ENCODE results near the gene ATP8B3.

ATP8B3 gene

DNA sequence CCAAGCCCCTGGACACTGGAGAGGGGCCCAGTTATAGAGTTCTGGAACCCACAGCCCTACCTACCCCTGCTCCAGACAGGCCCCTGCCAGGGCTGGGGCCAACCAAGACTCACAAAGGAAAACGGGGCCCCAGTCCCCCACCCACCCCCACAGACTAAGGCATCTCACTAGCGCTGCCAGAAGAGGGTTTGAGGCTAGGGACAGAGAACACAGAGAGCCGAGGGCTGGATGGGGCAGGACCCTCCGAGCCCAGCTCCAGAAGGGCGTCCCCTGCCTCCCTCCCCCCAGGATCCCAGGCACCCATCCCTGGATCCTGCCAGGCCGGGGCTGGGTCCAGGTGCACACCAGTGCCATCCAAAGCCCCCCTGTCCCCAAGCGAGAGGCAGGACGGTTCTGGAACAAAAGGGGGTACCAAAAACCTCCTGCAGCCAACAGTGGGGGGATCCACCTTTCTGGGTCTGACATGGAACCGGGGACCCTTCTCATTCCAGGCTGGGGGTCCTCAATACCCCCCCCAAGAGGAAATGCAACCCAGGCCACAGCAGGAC lies 40.6 kb upstream of the ATP8B3 start:
- Histone ChIP-seq H3K9ac (ENCODE audit: low read length) (no peak overlapping the region), H3K4me2 (ENCODE audit: low read depth, low read length, poor library complexity, severe bottlenecking) (no peak overlapping the region), H3K27me3 (ENCODE audit: low read length) (no peaks in the 10 kb centered on the region), H3F3A (ENCODE audit: insufficient read depth) (peaks cover 18% of the 10 kb centered on the region), H3K27ac (ENCODE audit: low read depth, low read length) (no peak overlapping the region), H3K9me3 (ENCODE audit: insufficient read depth, low read length) (no peaks in the 10 kb centered on the region), H4K20me1 (ENCODE audit: low read depth, low read length) (peaks cover 4% of the 10 kb centered on the region; the same call in 1 of the 2 replicates), H3K36me3 (ENCODE audit: low read length) (no peaks in the 10 kb centered on the region), H3K4me3 (ENCODE audit: insufficient read depth, low read length, poor library complexity, severe bottlenecking) (no peak overlapping the region), H3K9me2 (replicated peaks; ENCODE audit: insufficient read depth, low read length) (no peaks in the 10 kb centered on the region), H2AFZ (ENCODE audit: low read depth, low read length, severe bottlenecking) (no peak overlapping the region), H3K79me2 (ENCODE audit: insufficient read depth, low read length) (peaks cover 40% of the 10 kb centered on the region)
- no peak for TF ChIP-seq EZH2phosphoT487 (conservative IDR thresholded peaks at IDR 0.05; ENCODE audit: low read length)
- TF ChIP-seq, protein P1, sequence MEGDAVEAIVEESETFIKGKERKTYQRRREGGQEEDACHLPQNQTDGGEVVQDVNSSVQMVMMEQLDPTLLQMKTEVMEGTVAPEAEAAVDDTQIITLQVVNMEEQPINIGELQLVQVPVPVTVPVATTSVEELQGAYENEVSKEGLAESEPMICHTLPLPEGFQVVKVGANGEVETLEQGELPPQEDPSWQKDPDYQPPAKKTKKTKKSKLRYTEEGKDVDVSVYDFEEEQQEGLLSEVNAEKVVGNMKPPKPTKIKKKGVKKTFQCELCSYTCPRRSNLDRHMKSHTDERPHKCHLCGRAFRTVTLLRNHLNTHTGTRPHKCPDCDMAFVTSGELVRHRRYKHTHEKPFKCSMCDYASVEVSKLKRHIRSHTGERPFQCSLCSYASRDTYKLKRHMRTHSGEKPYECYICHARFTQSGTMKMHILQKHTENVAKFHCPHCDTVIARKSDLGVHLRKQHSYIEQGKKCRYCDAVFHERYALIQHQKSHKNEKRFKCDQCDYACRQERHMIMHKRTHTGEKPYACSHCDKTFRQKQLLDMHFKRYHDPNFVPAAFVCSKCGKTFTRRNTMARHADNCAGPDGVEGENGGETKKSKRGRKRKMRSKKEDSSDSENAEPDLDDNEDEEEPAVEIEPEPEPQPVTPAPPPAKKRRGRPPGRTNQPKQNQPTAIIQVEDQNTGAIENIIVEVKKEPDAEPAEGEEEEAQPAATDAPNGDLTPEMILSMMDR (IDR thresholded peaks at IDR 0.05; ENCODE audit: insufficient read depth, low read length, poor library complexity, severe bottlenecking), result no peak

DNA sequence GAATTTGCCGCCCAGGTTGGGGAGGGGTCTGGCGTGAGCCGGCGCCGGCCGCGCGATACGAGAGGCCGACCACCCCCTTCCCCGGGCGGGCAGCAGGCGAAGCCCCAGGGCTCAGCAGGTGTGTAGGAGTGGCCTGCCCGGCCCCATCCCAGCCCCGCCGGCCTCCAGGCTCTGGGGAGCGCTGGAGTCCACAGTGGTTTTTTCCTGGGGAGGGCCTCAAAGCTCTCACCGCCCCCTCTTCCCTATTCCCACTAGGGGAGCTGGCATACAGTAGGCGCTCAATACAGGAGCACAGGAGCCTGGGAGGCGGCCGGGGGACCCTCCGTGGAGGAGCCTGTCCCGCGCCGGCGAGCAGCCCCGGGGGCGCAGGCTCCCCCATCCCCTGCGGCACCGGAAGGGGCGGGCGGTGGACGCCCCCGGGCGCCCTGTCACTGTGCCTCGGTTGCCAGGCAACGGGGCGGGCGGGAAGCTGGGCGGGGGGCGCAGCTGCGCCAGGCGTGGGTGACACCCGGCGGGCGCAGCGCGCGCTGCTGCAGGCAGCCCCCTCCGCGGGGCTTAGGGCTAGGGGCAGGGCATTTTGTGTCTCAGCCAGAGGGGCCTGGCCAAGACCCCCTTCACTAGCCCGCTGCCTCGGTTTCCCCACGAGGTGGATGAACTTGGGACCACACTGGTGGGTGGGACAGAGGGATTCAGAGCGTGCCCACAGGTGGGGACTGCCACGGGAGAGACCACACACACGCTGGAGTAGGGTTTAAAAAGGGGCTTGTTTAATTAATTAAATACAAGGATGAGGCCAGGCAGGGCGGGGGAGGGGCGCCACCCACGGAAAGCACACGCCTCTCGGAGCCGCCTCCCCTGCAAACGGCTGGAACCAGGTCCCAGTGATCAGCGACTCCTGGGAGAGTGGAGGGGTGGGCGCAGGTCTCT lies 39.8 kb upstream of the ATP8B3 start:
- Histone ChIP-seq H3F3A (ENCODE audit: insufficient read depth) (peaks cover 13% of the 10 kb centered on the region), H3K27ac (ENCODE audit: low read depth, low read length) (no peak overlapping the region), H2AFZ (ENCODE audit: low read depth, low read length, severe bottlenecking) (no peak overlapping the region), H4K20me1 (ENCODE audit: low read depth, low read length) (peaks cover 8% of the 10 kb centered on the region; the same call in 1 of the 2 replicates), H3K9me3 (ENCODE audit: insufficient read depth, low read length) (no peaks in the 10 kb centered on the region), H3K4me3 (ENCODE audit: insufficient read depth, low read length, poor library complexity, severe bottlenecking) (no peak overlapping the region), H3K9me2 (replicated peaks; ENCODE audit: insufficient read depth, low read length) (no peaks in the 10 kb centered on the region), H3K27me3 (ENCODE audit: low read length) (no peaks in the 10 kb centered on the region), H3K79me2 (ENCODE audit: insufficient read depth, low read length) (peaks cover 43% of the 10 kb centered on the region), H3K36me3 (ENCODE audit: low read length) (no peaks in the 10 kb centered on the region), H3K9ac (ENCODE audit: low read length) (no peak overlapping the region), H3K4me2 (ENCODE audit: low read depth, low read length, poor library complexity, severe bottlenecking) (no peak overlapping the region)
- TF ChIP-seq, protein P1 (IDR thresholded peaks at IDR 0.05; ENCODE audit: insufficient read depth, low read length, poor library complexity, severe bottlenecking), result no peak
- TF ChIP-seq EZH2phosphoT487 (conservative IDR thresholded peaks at IDR 0.05; ENCODE audit: low read length), result no peak

DNA sequence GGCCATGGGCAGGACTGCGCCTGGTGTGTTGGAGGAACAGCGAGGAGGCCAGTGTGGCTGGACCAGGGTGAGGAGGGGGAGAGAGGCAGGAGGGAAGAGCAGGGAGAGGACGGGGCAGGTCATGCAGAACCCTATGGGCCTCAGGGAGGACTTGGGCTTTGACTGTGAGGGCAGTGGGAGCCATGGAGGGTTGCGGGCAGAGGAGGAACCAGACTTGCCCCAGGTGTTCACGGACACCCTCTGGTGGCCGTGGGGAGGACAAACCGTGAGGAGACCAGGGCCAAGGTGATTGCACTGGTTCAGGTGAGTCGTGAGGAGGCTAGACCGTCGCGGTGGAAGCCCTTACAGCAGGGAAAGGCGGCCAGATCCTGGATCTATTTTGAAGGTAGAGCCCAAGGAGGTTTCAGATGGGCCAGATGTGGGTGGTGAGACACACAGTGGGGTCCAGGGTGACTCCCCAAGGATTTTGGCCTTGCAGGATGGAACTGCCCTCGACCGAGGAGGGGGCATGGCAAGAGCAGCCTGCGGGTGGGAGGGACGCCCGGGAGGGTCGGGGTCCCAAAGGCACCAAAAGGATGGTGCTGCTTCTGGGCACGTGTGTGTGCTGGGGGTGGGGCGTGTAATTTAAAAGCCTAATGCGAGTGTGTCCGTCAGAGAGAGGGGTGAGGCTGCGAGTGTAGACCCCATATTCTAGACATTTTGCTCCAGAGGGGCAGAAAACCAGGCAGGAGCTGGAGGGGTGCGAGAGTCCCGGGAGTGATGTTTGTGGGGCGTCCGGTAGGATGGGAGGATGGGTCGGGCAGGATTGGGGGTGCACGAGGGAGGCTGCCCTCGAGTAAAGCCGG lies 39.0 kb upstream of the ATP8B3 start:
- no peak overlapping the region for H2AFZ ChIP-seq (ENCODE audit: low read depth, low read length, severe bottlenecking)
- no peak overlapping the region for H3K27ac ChIP-seq (ENCODE audit: low read depth, low read length)
- H3F3A ChIP-seq (ENCODE audit: insufficient read depth), result peaks cover 13% of the 10 kb centered on the region
- no peaks in the 10 kb centered on the region for H3K36me3 ChIP-seq (ENCODE audit: low read length)
- H3K9me2 ChIP-seq (replicated peaks; ENCODE audit: insufficient read depth, low read length), result no peaks in the 10 kb centered on the region
- peaks cover 8% of the 10 kb centered on the region; the same call in 1 of the 2 replicates for H4K20me1 ChIP-seq (ENCODE audit: low read depth, low read length)
- no peaks in the 10 kb centered on the region for H3K9me3 ChIP-seq (ENCODE audit: insufficient read depth, low read length)
- no peaks in the 10 kb centered on the region for H3K27me3 ChIP-seq (ENCODE audit: low read length)
- no peak for TF ChIP-seq EZH2phosphoT487 (conservative IDR thresholded peaks at IDR 0.05; ENCODE audit: low read length)
- TF ChIP-seq, protein P1 (IDR thresholded peaks at IDR 0.05; ENCODE audit: insufficient read depth, low read length, poor library complexity, severe bottlenecking), result no peak
- peaks cover 45% of the 10 kb centered on the region for H3K79me2 ChIP-seq (ENCODE audit: insufficient read depth, low read length)
- no peak overlapping the region for H3K4me2 ChIP-seq (ENCODE audit: low read depth, low read length, poor library complexity, severe bottlenecking)
- no peak overlapping the region for H3K4me3 ChIP-seq (ENCODE audit: insufficient read depth, low read length, poor library complexity, severe bottlenecking)
- no peak overlapping the region for H3K9ac ChIP-seq (ENCODE audit: low read length)

Measured in SU-DHL-6 (cell line).